ENCODE data around the gene RASSF10.
"Not testable (repeated sequence)": the region's sequence is repeated elsewhere in the genome, so short reads cannot be mapped to it uniquely, and the experiment has no call there.

RASSF10 gene

GRCh38 chr11:13026722-13027121 is 17.6 kb downstream of the RASSF10 start:
- no peak for DNase-seq (ENCODE audit: low read depth)

GRCh38 chr11:13028322-13028721 is 19.2 kb downstream of the RASSF10 start:
- DNase-seq (ENCODE audit: low read depth) = no peak

GRCh38 chr11:13029872-13030271 is 20.8 kb downstream of the RASSF10 start:
- DNase-seq (ENCODE audit: low read depth) = no peak

GRCh38 chr11:13030857-13031256 is 21.7 kb downstream of the RASSF10 start:
- DNase-seq (ENCODE audit: low read depth) = no peak

DNA sequence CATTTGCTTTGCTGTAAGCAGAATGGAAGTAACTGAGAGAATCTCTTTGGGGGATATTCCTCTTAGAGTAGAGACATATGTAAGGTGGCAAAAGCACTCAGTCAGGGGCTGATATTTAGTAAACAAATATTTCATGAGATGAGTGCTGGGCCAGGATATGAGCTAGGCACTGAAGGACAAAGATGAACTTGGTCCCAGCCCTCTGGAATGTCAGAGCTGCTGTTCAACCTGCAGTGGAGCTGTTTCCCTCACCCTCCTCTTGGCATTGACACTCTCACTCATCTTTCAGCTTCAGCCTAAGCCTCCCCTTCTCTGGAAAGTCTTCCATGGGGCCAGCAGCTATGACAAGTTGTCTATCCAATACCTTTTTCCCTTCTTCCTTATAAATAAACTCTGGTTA is 22.2 kb downstream of the RASSF10 start:
- DNase-seq (ENCODE audit: low read depth) = no peak

GRCh38 chr11:13033760-13034533 is 24.8 kb downstream of the RASSF10 start:
- DNase-seq (ENCODE audit: low read depth) = no peak

- DNase-seq (ENCODE audit: low read depth) = no peak
Measured at GRCh38 chr11:13035711-13036110, 26.6 kb downstream of the RASSF10 start.

DNA sequence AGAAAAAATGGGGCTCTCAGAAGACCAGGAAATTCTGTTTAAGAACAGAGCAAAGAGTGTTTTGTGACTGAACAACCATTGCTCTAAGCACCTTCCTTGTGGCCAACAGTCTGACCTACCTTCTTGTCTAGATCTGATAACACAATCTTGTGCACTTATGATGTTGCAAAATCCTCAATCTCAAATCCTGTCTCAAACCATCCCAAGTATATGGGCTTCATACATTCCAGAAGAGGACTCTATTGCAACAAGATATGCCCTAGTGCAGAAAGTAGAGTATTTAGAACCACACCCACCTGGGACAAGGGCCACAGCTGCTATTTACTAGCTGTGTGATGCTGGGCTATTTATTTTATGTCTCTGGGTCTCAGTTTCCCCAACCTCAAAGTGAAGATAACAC is 27.1 kb downstream of the RASSF10 start:
- no peak for DNase-seq (ENCODE audit: low read depth)

GRCh38 chr11:13038366-13038765 is 29.2 kb downstream of the RASSF10 start:
- no peak for DNase-seq (ENCODE audit: low read depth)

GRCh38 chr11:13039126-13039525 is 30.0 kb downstream of the RASSF10 start:
- DNase-seq (ENCODE audit: low read depth) = no peak

GRCh38 chr11:13040969-13041561 is 31.9 kb downstream of the RASSF10 start:
- no peak for DNase-seq (ENCODE audit: low read depth)

DNA sequence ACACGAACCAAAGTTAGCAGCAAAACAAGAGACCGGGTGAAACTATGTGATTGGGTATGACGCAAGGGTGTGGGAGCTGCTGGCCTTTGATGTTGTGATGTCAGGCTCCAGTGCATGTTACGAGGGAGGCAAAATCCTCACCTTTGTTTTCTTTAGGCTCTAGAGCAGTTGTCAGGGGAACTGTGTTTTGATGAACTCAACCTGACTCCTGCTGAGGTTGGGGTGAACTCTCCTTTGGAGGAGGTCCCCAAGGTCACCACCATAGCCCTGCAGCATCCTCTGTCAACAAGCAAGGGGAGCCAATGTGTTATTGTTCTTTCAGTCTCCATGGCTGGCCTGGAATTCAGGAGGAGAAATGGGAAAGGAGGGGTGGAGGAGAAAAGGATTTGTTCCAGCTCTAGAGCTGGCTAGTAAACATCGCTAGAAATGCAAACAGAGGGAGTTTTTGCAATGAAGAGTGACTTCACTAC is 33.8 kb downstream of the RASSF10 start:
- no peak for DNase-seq (ENCODE audit: low read depth)

- no peak for DNase-seq (ENCODE audit: low read depth)
Measured at GRCh38 chr11:13043912-13044628, 35.0 kb downstream of the RASSF10 start.

DNA sequence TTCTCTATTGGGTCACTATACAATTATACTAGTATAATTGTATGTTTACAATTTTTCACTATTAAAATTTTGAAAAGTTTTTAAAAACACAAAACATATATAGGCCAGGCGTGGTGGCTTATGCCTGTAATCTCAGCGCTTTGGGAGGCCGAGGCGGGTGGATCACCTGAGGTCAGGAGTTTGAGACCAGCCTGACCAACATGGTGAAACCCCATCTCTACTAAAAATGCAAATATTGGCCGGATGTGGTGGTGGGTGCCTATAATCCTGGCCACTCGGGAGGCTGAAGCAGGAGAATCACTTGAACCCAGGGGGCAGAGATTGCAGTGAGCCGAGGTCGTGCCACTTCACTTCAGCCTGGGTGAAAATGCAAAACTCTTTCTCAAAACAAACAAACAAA is 36.0 kb downstream of the RASSF10 start:
- DNase-seq (ENCODE audit: low read depth) = not testable (repeated sequence)

DNA sequence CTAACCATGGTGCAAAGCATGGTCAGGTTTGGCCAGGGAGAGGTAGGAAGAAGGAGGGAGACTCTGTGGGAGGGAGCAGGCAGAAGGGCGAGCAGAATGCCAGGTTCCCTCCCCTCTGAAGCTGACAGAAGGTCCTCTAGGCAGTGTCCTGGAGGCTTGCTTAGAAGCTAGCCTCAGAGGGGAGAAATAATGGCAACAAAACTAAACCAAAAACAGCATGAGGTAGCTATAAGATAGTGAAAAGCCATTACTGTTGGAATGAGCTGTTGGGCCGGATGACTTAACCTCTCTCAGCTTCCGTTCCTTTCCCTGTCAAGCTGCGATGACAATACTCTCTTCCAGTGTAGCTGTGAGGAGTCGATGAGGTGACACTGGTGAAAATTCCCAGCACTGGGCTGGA is 36.6 kb downstream of the RASSF10 start:
- no peak for DNase-seq (ENCODE audit: low read depth)

GRCh38 chr11:13046637-13047570 is 37.8 kb downstream of the RASSF10 start:
- DNase-seq (ENCODE audit: low read depth) = no peak

GRCh38 chr11:13047884-13048283 is 38.8 kb downstream of the RASSF10 start:
- no peak for DNase-seq (ENCODE audit: low read depth)

- DNase-seq (ENCODE audit: low read depth) = no peak
Measured at GRCh38 chr11:13051257-13051656, 42.1 kb downstream of the RASSF10 start.

DNA sequence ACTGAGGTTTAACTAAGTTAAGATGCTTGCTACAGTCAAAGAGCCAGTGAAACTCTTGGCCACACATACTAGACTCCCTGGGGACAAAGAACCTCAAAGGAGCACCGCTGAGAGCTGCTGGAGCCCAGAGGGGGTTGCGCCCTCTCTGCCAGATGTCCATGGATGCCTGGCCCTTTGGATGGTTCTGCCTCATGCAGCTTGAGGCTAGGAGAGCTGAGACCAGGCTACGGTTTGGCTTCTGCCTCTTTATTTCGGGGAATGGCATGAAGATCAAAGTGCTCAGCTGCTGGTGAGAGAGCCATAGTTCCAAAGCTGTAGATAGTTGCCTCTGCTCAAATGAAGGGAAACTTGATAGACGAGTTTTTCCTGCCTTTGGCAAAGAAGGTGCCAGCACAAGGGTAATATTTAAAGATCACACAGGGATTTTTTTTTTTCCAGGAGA is 43.0 kb downstream of the RASSF10 start:
- DNase-seq (ENCODE audit: low read depth) = no peak

- DNase-seq (ENCODE audit: low read depth) = no peak
Measured at GRCh38 chr11:13053255-13053917, 44.3 kb downstream of the RASSF10 start.

DNA sequence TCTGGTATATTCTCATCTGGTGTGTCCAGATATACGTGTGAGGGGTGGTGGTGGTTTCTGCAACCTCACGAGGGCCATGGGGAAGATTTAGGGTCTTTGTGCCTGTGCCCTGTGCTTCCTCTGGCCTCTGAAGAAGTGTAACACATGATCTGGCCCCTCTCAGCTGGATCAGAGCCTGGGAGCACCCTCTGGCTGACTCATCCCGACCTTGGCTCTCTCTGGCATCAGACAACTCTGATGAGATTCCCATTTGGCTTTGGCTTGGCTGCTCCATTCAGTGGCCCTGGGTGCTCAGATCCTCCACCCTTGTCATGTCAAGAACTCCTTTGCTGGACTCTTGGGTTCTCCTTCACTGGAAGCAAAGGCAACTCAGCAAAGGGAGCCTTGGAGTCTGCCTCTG is 45.2 kb downstream of the RASSF10 start:
- no peak for DNase-seq (ENCODE audit: low read depth)

Measured in activated T-helper 9 cell treated with anti-CD3 and anti-CD28 coated beads, Interleukin-2, amount 50 U/mL, for 16 hours (primary cell).